HG02943 (cell line): ENCODE measurements around the gene CREBBP.

Experiments used
- ATAC-seq: cut with Tn5 transposase; IDR thresholded peaks from one replicate; pipeline ENCODE4 v1.9.1; 2021; ENCODE audit warnings: mild to moderate bottlenecking, low read depth, moderate library complexity; ENCODE audit not compliant: unreplicated experiment

The CREBBP gene

DNA sequence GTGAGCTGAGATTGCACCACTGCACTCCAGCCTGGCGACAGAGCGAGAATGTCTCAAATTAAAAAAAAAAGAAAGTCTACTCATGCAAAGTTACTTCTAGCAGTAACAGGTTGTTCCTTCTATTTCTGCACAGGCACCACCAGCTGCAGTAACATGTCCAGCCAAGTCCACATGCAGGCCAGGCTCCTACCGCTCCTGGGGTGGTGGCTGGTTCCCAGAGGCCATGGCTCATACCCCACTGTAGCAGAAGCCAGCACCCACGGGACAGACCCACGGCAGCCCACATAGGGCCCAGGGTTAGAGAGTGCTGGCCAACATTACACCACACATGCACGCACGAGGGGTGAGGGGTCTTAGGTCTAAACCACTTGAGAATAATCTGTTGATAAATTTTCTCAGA is 136.5 kb downstream of the CREBBP start:
- no peak for ATAC-seq

DNA sequence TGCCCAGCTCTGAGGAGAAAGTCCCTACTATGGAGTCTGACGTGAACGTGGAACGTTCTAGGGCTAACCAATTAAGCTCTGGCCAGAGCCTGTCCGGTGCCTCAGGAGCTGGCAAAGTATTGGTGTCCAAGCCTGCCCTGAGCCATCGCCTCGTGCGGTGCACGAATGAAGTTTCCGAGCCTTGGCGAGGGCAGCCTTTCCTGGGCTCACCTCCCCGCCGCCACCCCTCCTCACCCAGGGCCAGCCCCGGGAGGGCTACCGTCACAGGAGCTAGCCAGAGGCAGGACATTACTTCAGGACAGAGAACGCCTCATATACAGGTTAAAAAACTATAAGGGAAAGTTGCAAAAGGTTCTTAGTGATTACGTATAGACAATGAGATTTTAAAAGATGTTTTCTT is 139.6 kb downstream of the CREBBP start:
- no peak for ATAC-seq

DNA sequence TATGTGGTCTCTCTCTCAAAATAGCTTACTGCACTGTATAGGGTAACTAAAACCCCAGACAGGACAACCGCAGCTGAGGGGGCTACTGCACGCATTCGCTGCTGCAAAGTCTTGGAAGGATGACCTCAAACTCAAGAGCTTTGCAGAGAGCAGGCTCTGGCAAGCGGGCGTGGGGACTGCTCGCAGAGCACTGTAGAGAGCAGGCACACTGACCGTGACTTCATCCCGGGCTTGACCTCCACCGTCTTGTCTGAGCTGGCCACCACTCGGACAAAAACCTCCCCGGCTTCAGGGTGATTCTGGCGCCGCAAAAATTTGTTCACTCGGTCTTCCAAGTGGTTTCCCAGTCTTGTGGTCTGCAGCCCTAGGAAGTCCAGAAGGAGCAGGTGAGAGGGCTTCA is 140.3 kb downstream of the CREBBP start:
- no peak for ATAC-seq

GRCh38 chr16:3739636-3740035 is 140.9 kb downstream of the CREBBP start:
- no peak for ATAC-seq

DNA sequence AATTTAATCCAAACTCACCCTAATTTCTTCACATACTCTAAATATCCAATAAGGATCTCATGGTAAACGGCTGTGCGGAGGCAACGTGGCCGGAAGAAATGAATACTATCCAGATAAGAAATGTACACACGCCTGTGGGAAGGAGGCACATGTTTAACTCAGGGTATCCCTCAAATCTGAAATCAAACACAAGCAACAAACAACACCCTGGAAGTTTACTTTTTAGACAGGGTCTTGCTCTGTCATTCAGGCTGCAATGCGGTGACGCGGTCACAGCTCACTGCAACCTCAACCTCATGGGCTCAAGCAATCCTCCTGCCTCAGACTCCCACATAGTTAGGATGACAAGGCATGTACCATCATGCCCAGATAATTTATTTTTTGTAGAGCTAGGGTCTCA is 142.0 kb downstream of the CREBBP start:
- no peak for ATAC-seq

DNA sequence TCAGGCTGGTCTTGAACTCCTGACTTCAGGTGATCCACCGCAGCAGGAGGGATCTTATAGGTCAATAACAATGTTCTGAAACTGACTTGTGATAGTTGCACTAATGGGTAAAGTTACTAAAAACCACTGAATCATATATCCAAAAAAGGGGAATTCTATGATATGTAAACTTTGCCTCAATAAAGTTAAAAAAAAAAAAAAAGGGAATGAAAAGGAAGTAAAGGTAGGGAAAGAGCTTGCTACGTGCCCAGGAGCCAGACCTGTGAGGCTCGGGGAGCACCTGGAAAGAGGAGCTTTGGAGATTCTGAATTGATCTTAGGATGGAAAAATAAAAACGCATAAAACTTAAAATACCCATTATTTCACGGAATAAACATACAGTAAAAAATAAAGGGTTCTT is 142.4 kb downstream of the CREBBP start:
- no peak for ATAC-seq

- no peak for ATAC-seq
Measured at GRCh38 chr16:3737181-3737580, 143.3 kb downstream of the CREBBP start.

DNA sequence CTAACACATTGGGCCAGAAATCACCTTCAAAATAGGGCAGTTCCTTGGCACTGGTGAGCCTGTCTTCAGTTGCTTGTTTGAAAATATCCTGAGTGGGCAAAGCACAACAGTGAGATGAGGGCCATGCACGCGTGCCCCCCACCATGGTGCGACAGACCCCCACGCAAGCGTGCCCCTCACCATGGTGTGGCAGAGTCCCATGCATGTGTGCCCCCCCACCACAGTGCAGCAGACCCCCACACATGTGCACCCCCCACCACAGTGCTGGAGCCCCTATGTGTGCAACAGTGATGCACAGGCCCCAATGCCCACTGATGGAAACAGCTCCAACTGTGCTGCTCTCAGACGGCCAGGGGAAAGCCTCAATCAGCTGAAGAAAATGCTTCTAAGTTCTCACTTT is 144.4 kb downstream of the CREBBP start:
- ATAC-seq: no peak

- ATAC-seq: no peak
Measured at GRCh38 chr16:3735541-3735940, 145.0 kb downstream of the CREBBP start.

- ATAC-seq: no peak
Measured at GRCh38 chr16:3734758-3735221, 145.7 kb downstream of the CREBBP start.

- no peak for ATAC-seq
Measured at GRCh38 chr16:3734084-3734757, 146.3 kb downstream of the CREBBP start.

DNA sequence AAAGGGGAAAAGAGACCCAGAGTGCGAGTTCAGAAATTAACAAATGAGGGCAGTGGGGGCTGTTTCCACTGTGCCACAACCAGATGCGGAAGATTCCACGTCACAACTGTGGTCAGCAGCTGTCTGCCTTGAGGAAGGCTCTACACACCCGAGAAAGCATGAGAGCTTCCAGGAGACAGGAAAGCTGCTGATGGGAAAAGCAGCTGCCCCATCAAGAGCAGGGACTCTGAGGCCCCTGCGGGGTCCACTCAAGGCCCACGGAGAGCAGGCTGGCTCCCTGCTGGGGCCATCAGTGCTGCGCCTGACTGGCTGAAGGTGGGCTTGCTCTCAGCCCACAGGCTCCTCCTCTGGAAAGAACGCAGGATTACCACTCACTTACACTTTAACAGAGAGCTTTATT is 148.3 kb downstream of the CREBBP start:
- no peak for ATAC-seq

DNA sequence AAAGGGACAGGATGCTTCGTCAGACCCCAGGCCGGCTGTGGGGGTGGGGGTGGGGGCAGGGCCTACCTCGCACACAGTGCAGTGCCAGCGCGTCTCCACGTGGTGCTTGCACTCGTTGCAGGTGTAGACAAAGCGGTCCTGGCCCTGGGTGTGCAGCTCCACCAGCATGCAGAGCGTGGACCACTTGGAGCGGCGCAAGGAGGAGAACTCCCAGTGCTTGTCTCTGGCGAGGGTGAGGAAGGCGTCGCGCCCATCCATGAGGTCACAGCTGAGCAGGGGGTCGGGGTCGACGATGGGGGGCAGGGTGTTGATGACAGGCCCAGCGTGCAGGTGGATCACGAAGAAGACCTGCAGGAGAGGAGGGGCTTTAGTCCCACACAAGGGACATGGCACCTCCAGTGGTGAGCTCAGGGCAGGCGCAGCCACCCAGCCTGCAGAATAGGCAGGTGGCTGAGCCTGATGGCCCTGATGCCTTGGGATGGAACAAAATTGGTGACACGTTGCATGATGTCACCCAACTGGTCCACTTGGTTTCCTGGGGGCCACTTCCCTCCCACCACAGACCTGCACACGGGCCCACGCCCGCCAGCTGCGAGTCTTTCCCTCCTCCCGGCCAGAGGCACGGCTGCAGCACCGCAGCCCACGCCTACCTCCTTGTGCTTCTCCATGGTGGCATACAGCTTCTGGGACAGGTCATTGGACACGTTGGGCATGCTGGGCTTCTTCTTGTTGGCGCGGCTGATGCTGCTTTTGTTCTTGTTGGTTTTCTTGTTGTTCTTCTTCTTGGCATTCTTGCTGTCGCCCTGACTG is 149.2 kb downstream of the CREBBP start:
- no peak for ATAC-seq

- no peak for ATAC-seq
Measured at GRCh38 chr16:3730161-3731125, 150.1 kb downstream of the CREBBP start.

DNA sequence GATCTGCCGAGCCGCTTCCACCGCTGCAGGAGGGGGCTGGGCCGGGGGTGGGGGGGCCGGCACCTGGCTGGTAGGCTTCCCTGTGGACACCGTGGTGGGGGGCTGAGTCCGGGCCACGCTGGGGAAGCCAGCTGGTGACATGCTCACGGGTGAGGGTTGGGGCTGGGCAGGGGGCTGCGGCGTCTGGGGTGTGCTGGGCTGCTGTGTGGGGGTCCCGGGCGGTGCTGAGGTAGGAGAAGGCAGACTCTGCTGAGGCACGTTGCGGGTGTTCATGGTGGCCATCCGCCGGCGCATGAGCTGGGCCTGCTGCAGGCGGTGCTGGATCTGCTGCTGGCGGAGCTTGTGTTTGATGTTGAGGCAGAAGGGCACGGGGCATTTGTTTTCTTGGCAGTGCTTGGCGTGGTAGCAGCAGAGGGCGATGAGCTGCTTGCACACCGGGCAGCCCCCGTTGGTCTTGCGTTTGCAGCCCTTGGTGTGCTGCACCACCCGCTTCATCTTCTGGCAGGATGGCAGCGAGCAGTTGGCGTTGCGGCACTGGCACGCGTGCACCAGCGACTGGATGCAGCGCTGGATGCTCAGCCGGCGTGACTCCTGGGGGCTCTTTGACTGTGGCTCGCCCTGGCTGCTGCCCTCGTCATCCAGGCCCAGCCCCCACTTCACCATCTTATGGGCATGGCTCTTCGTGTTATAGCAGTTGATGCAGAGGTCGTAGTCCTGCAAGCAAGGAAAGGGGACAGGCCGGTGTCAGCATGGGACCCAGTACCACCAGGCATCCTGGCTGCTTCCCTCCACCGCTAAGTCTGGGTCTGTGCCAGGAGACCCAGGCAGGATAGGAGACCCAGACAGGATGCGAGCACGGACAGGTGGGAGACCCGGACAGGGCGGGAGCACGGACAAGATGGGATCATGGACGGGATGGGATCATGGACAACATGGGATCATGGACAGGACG is 151.1 kb downstream of the CREBBP start:
- no peak for ATAC-seq

DNA sequence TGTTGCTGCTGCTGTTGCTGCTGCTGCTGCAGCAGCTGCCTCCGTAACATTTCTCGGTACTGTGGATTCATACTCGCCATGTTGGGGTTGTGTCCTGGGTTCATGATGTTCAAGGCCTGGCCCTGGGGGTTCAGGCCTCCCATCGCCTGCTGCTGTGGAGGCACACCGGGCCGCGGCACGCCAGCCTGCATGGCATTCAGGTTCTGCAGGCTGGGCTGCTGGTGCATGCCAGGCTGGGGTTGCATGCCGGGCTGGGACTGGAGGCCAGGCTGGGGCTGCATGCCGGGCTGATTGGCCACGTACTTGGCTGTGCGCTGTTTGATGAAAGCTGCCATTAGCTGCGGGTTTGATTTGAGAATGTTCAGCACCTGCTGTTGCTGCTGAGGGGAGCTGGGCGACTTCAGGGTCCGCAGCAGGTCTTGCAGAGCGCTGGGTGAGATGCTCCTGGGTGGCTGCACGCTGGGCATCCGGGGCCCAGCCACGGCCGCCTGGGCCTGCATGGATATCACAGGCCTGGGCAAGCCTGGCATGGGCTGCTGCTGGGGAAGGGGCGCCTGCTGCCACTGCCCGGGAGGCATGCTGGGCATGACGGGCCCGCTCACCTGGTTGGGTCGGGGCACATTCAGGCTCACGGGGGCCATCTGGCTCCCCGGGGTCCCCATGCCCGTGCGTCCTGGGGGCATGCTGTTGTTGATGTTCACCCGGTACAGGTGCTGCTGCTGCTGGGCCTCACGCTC is 151.9 kb downstream of the CREBBP start:
- no peak for ATAC-seq

- ATAC-seq: no peak
Measured at GRCh38 chr16:3727806-3728381, 152.6 kb downstream of the CREBBP start.

- ATAC-seq: no peak
Measured at GRCh38 chr16:3726021-3726687, 154.4 kb downstream of the CREBBP start.
